H9 (cell line): Measurements from ENCODE around the gene HOXA4. TPM values are rescaled to one million over a fixed set of nuclear protein-coding genes. Genes with fewer than 3 reads are reported as not detected.

Experiments used
- DNase-seq: peaks from one replicate; pipeline ENCODE4 v3.0.0-alpha.2; 2017
- H2AFZ ChIP-seq: one replicate; pipeline ENCODE4 v1.6.1; 2013; ENCODE audit warnings: mild to moderate bottlenecking, low read length, control low read depth, moderate library complexity
- H2AK5ac ChIP-seq: 2 replicates; pipeline ENCODE4 v1.6.1; 2013; ENCODE audit warnings: low read length, control low read depth, mixed read lengths; ENCODE audit not compliant: insufficient read length
- H2BK120ac ChIP-seq: one replicate; pipeline ENCODE4 v1.6.1; 2013; ENCODE audit warnings: low read depth, mild to moderate bottlenecking, low read length, control low read depth, inconsistent platforms; ENCODE audit not compliant: poor library complexity, severe bottlenecking
- H2BK12ac ChIP-seq: 2 replicates; pipeline ENCODE4 v1.6.1; 2013; ENCODE audit warnings: low read length, control low read depth, mixed read lengths, low read depth; ENCODE audit not compliant: insufficient read length
- H2BK15ac ChIP-seq: 2 replicates; pipeline ENCODE4 v1.6.1; 2013; ENCODE audit warnings: low read depth, low read length, control low read depth
- H2BK20ac ChIP-seq: one replicate; pipeline ENCODE4 v1.6.1; 2013; ENCODE audit warnings: low read depth, mild to moderate bottlenecking, low read length, control low read depth, inconsistent platforms; ENCODE audit not compliant: poor library complexity, severe bottlenecking
- H2BK5ac ChIP-seq: 2 replicates; pipeline ENCODE4 v1.6.1; 2013; ENCODE audit warnings: low read length, control low read depth, mixed read lengths; ENCODE audit not compliant: insufficient read length
- H3K14ac ChIP-seq: 2 replicates; pipeline ENCODE4 v1.6.1; 2013; ENCODE audit warnings: low read length, control low read depth; ENCODE audit not compliant: insufficient read depth
- H3K18ac ChIP-seq: 2 replicates; pipeline ENCODE4 v1.6.1; 2013; ENCODE audit warnings: low read depth, mild to moderate bottlenecking, mixed read lengths, low read length, control low read depth; ENCODE audit not compliant: insufficient read length
- H3K23ac ChIP-seq: 2 replicates; pipeline ENCODE4 v1.6.1; 2013; ENCODE audit warnings: low read length, control low read depth, mixed read lengths, low read depth; ENCODE audit not compliant: insufficient read length
- H3K23me2 ChIP-seq: 2 replicates; pipeline ENCODE4 v1.6.1; 2013; ENCODE audit warnings: low read depth, mild to moderate bottlenecking, mixed read lengths, low read length, control low read depth; ENCODE audit not compliant: insufficient read length, poor library complexity, severe bottlenecking
- H3K27ac ChIP-seq: 2 replicates; pipeline ENCODE4 v1.5.1; 2013; ENCODE audit warnings: low read length, control low read depth, mixed read lengths, low read depth; ENCODE audit not compliant: insufficient read length
- H3K27me3 ChIP-seq: 2 replicates; pipeline ENCODE4 v1.6.1; 2013; ENCODE audit warnings: low read length, control low read depth, inconsistent platforms; ENCODE audit not compliant: insufficient read depth
- H3K4ac ChIP-seq: 2 replicates; pipeline ENCODE4 v1.6.1; 2013; ENCODE audit warnings: low read depth, mild to moderate bottlenecking, control low read depth, inconsistent platforms, low read length, moderate library complexity
- H3K4me1 ChIP-seq: 2 replicates; pipeline ENCODE4 v1.6.1; 2013; ENCODE audit warnings: low read length, control low read depth, inconsistent platforms; ENCODE audit not compliant: insufficient read depth
- H3K4me2 ChIP-seq: 2 replicates; pipeline ENCODE4 v1.6.1; 2013; ENCODE audit warnings: low read length, control low read depth, mixed read lengths; ENCODE audit not compliant: insufficient read length, insufficient read depth
- H3K56ac ChIP-seq: 2 replicates; pipeline ENCODE4 v1.6.1; 2013; ENCODE audit warnings: low read depth, mild to moderate bottlenecking, mixed read lengths, low read length, control low read depth; ENCODE audit not compliant: insufficient read length
- H3K79me1 ChIP-seq: 2 replicates; pipeline ENCODE4 v1.6.1; 2013; ENCODE audit warnings: low read depth, mild to moderate bottlenecking, moderate library complexity, low read length, control low read depth, inconsistent platforms; ENCODE audit not compliant: insufficient read depth, poor library complexity, severe bottlenecking
- H3K79me2 ChIP-seq: 2 replicates; pipeline ENCODE4 v1.6.1; 2013; ENCODE audit warnings: low read length, control low read depth, inconsistent platforms; ENCODE audit not compliant: insufficient read depth
- H3K9ac ChIP-seq: 2 replicates; pipeline ENCODE4 v1.6.1; 2013; ENCODE audit warnings: low read length, control low read depth, mixed read lengths; ENCODE audit not compliant: insufficient read length; ENCODE audit errors: extremely low read depth
- H3K9me3 ChIP-seq: one replicate; pipeline ENCODE4 v1.6.1; 2013; ENCODE audit warnings: low read depth, low read length, inconsistent platforms; ENCODE audit not compliant: control insufficient read depth
- H3T11ph ChIP-seq: one replicate; pipeline ENCODE4 v1.6.1; 2013; ENCODE audit warnings: mild to moderate bottlenecking, low read length, control low read depth, inconsistent platforms
- H4K20me1 ChIP-seq: one replicate; pipeline ENCODE4 v1.6.1; 2013; ENCODE audit not compliant: control insufficient read depth, insufficient read length, insufficient read depth
- H4K5ac ChIP-seq: 2 replicates; pipeline ENCODE4 v1.6.1; 2013; ENCODE audit warnings: low read depth, mild to moderate bottlenecking, mixed read lengths, low read length, control low read depth; ENCODE audit not compliant: insufficient read length
- H4K8ac ChIP-seq: replicated peaks from 2 replicates; pipeline ENCODE4 v1.6.1; 2013; ENCODE audit warnings: low read length, control low read depth, mixed read lengths, low read depth; ENCODE audit not compliant: insufficient read length
- H4K91ac ChIP-seq: 2 replicates; pipeline ENCODE4 v1.6.1; 2013; ENCODE audit warnings: low read depth, mild to moderate bottlenecking, moderate library complexity, mixed read lengths, low read length, control low read depth; ENCODE audit not compliant: insufficient read length
- H3K27ac Mint-ChIP-seq, 3 experiments: 2 replicates in 2 of 3; 3 replicates in 1 of 3; pipeline ENCODE4 v1.8.0; 2020 to 2021; ENCODE audit warnings: mixed read lengths in 3 of 3, mild to moderate bottlenecking in 1 of 3, moderate library complexity in 1 of 3
- H3K27me3 Mint-ChIP-seq: 2 replicates; pipeline ENCODE4 v1.8.0; 2021; ENCODE audit warnings: low read depth, mild to moderate bottlenecking, moderate library complexity, mixed read lengths
- H3K36me3 Mint-ChIP-seq, 3 experiments: 2 replicates in 2 of 3; 3 replicates in 1 of 3; pipeline ENCODE4 v1.8.0; 2020 to 2021; ENCODE audit warnings: low read depth in 3 of 3, mixed read lengths in 3 of 3; ENCODE audit not compliant: insufficient read depth in 1 of 3
- H3K4me1 Mint-ChIP-seq, 2 experiments: 2 replicates each; pipeline ENCODE4 v1.8.0; 2020; ENCODE audit warnings: mixed read lengths in 2 of 2
- H3K4me3 Mint-ChIP-seq, 2 experiments: 2 replicates in 1 of 2; 3 replicates in 1 of 2; pipeline ENCODE4 v1.8.0; 2020 to 2021; ENCODE audit warnings: mild to moderate bottlenecking in 2 of 2, mixed read lengths in 2 of 2, moderate library complexity in 1 of 2
- H3K9me3 Mint-ChIP-seq, 2 experiments: 2 replicates in 1 of 2; 3 replicates in 1 of 2; pipeline ENCODE4 v1.8.0; 2020; ENCODE audit warnings: mild to moderate bottlenecking in 2 of 2, mixed read lengths in 2 of 2, moderate library complexity in 1 of 2
- WGBS: extraction: QIAGEN DNeasy Blood & Tissue Kit; methylation state at CpG from one replicate; pipeline ENCODE4 v1.1.7; 2013; ENCODE audit warnings: missing lambda C conversion rate, low lambda C conversion rate, mixed read lengths; ENCODE audit not compliant: insufficient read length; ENCODE audit errors: extremely low coverage; 5-methylcytosine and 5-hydroxymethylcytosine counted together
- total RNA-seq: library from RNA; stranded (reverse); gene quantifications from 2 replicates; pipeline ENCODE4 v1.2.1, GENCODE V29; 2021
- TF ChIP-seq, protein P1 (sequence below): fragments of 200-600 bp; sonication (generic); conservative IDR thresholded peaks from 3 replicates; pipeline ENCODE4 v1.8.0; 2021; ENCODE audit warnings: antibody characterized with exemption, mild to moderate bottlenecking

The HOXA4 gene
- total RNA-seq, 1 experiment from 2014 or later, result not detected

DNA sequence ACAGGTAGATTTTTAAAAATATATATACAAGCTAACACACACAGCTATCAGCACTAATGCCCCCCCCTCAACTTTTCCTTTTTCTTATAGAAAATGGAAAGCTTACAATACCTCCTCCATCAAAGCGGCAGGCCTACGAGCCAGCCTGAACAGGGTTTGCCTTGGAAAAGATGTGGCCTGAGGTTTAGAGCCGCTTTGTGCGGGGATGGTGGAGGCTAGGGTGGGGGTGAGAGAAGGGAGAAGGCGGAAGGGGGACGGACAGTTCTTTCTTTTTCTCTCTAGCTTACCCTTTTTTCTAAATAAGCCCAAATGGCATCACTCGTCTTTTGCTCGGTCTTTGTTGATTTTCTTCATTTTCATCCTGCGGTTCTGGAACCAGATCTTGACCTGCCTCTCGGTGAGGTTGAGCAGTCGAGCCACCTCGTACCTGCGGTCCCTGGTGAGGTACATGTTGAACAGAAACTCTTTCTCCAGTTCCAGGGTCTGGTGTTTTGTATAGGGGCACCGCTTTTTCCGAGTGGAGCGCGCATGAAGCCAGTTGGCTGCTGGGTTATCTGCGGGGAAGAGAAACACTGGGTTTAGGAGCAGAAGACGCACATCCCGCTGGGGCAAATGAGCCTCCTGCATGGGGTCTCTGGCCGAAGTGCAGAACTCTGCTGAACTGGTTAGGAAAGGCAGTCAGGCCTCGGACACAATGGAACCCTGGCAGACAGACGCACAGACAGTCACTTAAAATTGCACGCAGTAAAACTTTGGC is 32.9 kb upstream of the HOXA4 start:
- no CpG with 5 or more reads among the region's 24 CpGs for WGBS
- H2BK12ac ChIP-seq, result no peak overlapping the region
- H4K5ac ChIP-seq, result no peak overlapping the region
- peaks cover 97% of the 10 kb centered on the region for H3K27me3 ChIP-seq
- H3K9ac ChIP-seq, result no peak overlapping the region
- no peaks in the 10 kb centered on the region for H3K4me1 ChIP-seq
- H2BK20ac ChIP-seq, result no peak overlapping the region
- no peak overlapping the region for H2AK5ac ChIP-seq
- no peak overlapping the region for H3K27ac Mint-ChIP-seq
- no peak overlapping the region for H2BK120ac ChIP-seq
- H3K4ac ChIP-seq, result no peak overlapping the region
- TF ChIP-seq, protein P1, sequence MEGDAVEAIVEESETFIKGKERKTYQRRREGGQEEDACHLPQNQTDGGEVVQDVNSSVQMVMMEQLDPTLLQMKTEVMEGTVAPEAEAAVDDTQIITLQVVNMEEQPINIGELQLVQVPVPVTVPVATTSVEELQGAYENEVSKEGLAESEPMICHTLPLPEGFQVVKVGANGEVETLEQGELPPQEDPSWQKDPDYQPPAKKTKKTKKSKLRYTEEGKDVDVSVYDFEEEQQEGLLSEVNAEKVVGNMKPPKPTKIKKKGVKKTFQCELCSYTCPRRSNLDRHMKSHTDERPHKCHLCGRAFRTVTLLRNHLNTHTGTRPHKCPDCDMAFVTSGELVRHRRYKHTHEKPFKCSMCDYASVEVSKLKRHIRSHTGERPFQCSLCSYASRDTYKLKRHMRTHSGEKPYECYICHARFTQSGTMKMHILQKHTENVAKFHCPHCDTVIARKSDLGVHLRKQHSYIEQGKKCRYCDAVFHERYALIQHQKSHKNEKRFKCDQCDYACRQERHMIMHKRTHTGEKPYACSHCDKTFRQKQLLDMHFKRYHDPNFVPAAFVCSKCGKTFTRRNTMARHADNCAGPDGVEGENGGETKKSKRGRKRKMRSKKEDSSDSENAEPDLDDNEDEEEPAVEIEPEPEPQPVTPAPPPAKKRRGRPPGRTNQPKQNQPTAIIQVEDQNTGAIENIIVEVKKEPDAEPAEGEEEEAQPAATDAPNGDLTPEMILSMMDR, result no peak
- H3K14ac ChIP-seq, result no peak overlapping the region
- H3K9me3 Mint-ChIP-seq, result peaks cover 5 to 10% of the 10 kb centered on the region in 2 experiments
- H2AFZ ChIP-seq, result no peak overlapping the region
- peaks cover 0 to 12% of the 10 kb centered on the region in 2 experiments; a peak in 3 of 4 replicates for H3K4me1 Mint-ChIP-seq
- no peak overlapping the region for H2BK15ac ChIP-seq
- no peak overlapping the region for H3T11ph ChIP-seq
- H3K36me3 Mint-ChIP-seq, result no peaks in the 10 kb centered on the region; a peak in 1 of 7 replicates
- H4K8ac ChIP-seq, result no peak overlapping the region
- H3K79me2 ChIP-seq, result no peaks in the 10 kb centered on the region
- peak; percentile 27 for DNase-seq
- H3K18ac ChIP-seq, result no peak overlapping the region
- H3K9me3 ChIP-seq, result no peaks in the 10 kb centered on the region
- no peak overlapping the region for H3K4me3 Mint-ChIP-seq
- H4K91ac ChIP-seq, result no peak overlapping the region
- no peaks in the 10 kb centered on the region for H3K79me1 ChIP-seq
- no peak overlapping the region for H3K4me2 ChIP-seq
- no peaks in the 10 kb centered on the region for H4K20me1 ChIP-seq
- H3K23ac ChIP-seq, result no peak overlapping the region
- no peak overlapping the region for H3K56ac ChIP-seq
- no peak overlapping the region for H3K27ac ChIP-seq
- H2BK5ac ChIP-seq, result no peak overlapping the region
- no peaks in the 10 kb centered on the region for H3K23me2 ChIP-seq
- H3K27me3 Mint-ChIP-seq, result peaks cover 98% of the 10 kb centered on the region
